Smooth muscle cell (in vitro differentiated cells): Measurements from ENCODE around the gene MLH3. TPM values are rescaled to one million over a fixed set of nuclear protein-coding genes. Genes with fewer than 3 reads are reported as not detected.

Experiments
- DNase-seq: peaks from one replicate; lab custom pipeline; 2025; ENCODE audit not compliant: unreplicated experiment; lab: John Stamatoyannopoulos, UW
- H2AFZ ChIP-seq: fragments of 200-600 bp; sonication (generic); 2 replicates; pipeline ENCODE4 v1.6.0; 2016; ENCODE audit warnings: antibody characterized with exemption, low read depth, mild to moderate bottlenecking
- H3F3A ChIP-seq: fragments of 200-600 bp; sonication (generic); 2 replicates; pipeline ENCODE4 v1.6.0; 2017; ENCODE audit warnings: antibody characterized with exemption, low read depth
- H3K27ac ChIP-seq: fragments of 200-600 bp; sonication (generic); 2 replicates; pipeline ENCODE4 v1.5.1; 2016; ENCODE audit warnings: low read depth, mild to moderate bottlenecking
- H3K27me3 ChIP-seq: fragments of 200-600 bp; sonication (generic); 2 replicates; pipeline ENCODE4 v1.6.1; 2016; ENCODE audit warnings: low read depth, mild to moderate bottlenecking
- H3K36me3 ChIP-seq: fragments of 200-600 bp; sonication (generic); 2 replicates; pipeline ENCODE4 v1.5.1; 2016; ENCODE audit warnings: low read depth
- H3K4me1 ChIP-seq: fragments of 200-600 bp; sonication (generic); 2 replicates; pipeline ENCODE4 v1.5.1; 2016; ENCODE audit warnings: low read depth
- H3K4me2 ChIP-seq: fragments of 200-600 bp; sonication (generic); 2 replicates; pipeline ENCODE4 v1.6.0; 2016; ENCODE audit warnings: mild to moderate bottlenecking
- H3K4me3 ChIP-seq: fragments of 200-600 bp; sonication (generic); 2 replicates; pipeline ENCODE4 v1.5.1; 2016; ENCODE audit warnings: mild to moderate bottlenecking
- H3K79me2 ChIP-seq: fragments of 200-600 bp; sonication (generic); 2 replicates; pipeline ENCODE4 v1.6.0; 2016; ENCODE audit warnings: low read depth, mild to moderate bottlenecking
- H3K9ac ChIP-seq: fragments of 200-600 bp; sonication (generic); 2 replicates; pipeline ENCODE4 v1.6.0; 2016; ENCODE audit warnings: low read depth
- H3K9me3 ChIP-seq: fragments of 200-600 bp; sonication (generic); replicated peaks from 2 replicates; pipeline ENCODE4 v1.5.1; 2016; ENCODE audit warnings: low read depth
- H4K20me1 ChIP-seq: fragments of 200-600 bp; sonication (generic); 2 replicates; pipeline ENCODE4 v1.6.0; 2016; ENCODE audit warnings: low read depth
- CTCF ChIP-seq: fragments of 200-600 bp; sonication (generic); IDR thresholded peaks from 2 replicates; pipeline ENCODE4 v1.5.1; 2017; ENCODE audit warnings: borderline replicate concordance, mild to moderate bottlenecking, antibody characterized with exemption; ENCODE audit not compliant: insufficient read depth, poor library complexity, severe bottlenecking
- WGBS: methylation state at CpG from one replicate; pipeline ENCODE4 v1.1.7; 2016; ENCODE audit warnings: low lambda C conversion rate; 5-methylcytosine and 5-hydroxymethylcytosine counted together
- polyA plus RNA-seq: library from polyadenylated mRNA; unstranded; fragments of >200 nt; fragmentation: Nextera tagmentation; extraction: Ambion mirVana; gene quantifications from 2 replicates; pipeline ENCODE4 v1.2.1, GENCODE V29; 2016
- total RNA-seq: library from RNA; depleted of rRNA; stranded (reverse); fragments of >200 nt; gene quantifications from 2 replicates; pipeline ENCODE4 v1.2.3, GENCODE V29; 2014

The MLH3 gene
- total and polyA plus RNA-seq, 2 experiments from 2014 or later = 9.6 to 18.9 TPM

- Histone ChIP-seq H4K20me1 (no peaks in the 10 kb centered on the region), H3K4me3 (no peak overlapping the region), H3F3A (no peaks in the 10 kb centered on the region), H3K27me3 (no peaks in the 10 kb centered on the region), H3K9ac (no peak overlapping the region), H3K9me3 (no peaks in the 10 kb centered on the region), H3K4me2 (no peak overlapping the region), H3K27ac (no peak overlapping the region), H3K36me3 (no peaks in the 10 kb centered on the region), H3K4me1 (peaks cover 6% of the 10 kb centered on the region), H3K79me2 (no peaks in the 10 kb centered on the region), H2AFZ (no peak overlapping the region)
- TF ChIP-seq CTCF = no peak
- DNase-seq = no peak
- 95% methylated on average over 1 of the region's 1 CpG for WGBS
Measured at GRCh38 chr14:74988993-74989392, 62.3 kb downstream of the MLH3 start.

- no peak for DNase-seq
- Histone ChIP-seq H3K4me1 (peaks cover 6% of the 10 kb centered on the region), H3K27me3 (no peaks in the 10 kb centered on the region), H3K27ac (no peak overlapping the region), H2AFZ (no peak overlapping the region), H3F3A (no peaks in the 10 kb centered on the region), H3K79me2 (no peaks in the 10 kb centered on the region), H3K36me3 (no peaks in the 10 kb centered on the region), H3K4me2 (no peak overlapping the region), H4K20me1 (no peaks in the 10 kb centered on the region), H3K4me3 (no peak overlapping the region), H3K9ac (no peak overlapping the region), H3K9me3 (no peaks in the 10 kb centered on the region)
- no peak for TF ChIP-seq CTCF
- WGBS = 86% methylated on average over 4 of the region's 4 CpGs
Measured at GRCh38 chr14:74988131-74988530, 63.1 kb downstream of the MLH3 start.

- WGBS = 90% methylated on average over 6 of the region's 6 CpGs
- H3K79me2 ChIP-seq = no peaks in the 10 kb centered on the region
Measured at GRCh38 chr14:74985806-74986205, 65.5 kb downstream of the MLH3 start.

More at GRCh38 chr14:74985806-74986205, 65.5 kb downstream of the MLH3 start:
- Histone ChIP-seq H3K4me2 (no peak overlapping the region), H3K4me1 (peaks cover 13% of the 10 kb centered on the region), H3K27me3 (no peaks in the 10 kb centered on the region), H2AFZ (no peak overlapping the region), H4K20me1 (no peaks in the 10 kb centered on the region), H3K36me3 (no peaks in the 10 kb centered on the region), H3K9ac (no peak overlapping the region), H3K4me3 (no peak overlapping the region), H3K9me3 (no peaks in the 10 kb centered on the region), H3K27ac (no peak overlapping the region), H3F3A (no peaks in the 10 kb centered on the region)
- no peak for DNase-seq
- no peak for TF ChIP-seq CTCF
